GM23338 (cell line): ENCODE results near the gene KRTAP3-2.

ENCODE experiments used
- CREB1 ChIP-seq: fragments of 250-450 bp; sonication (Bioruptor Pico); IDR thresholded peaks from 2 replicates; pipeline ENCODE4 v1.5.0; 2020; ENCODE audit warnings: low read depth, mild to moderate bottlenecking, moderate library complexity
- ETS1 ChIP-seq: IDR thresholded peaks from 2 replicates; pipeline ENCODE4 v1.6.1; 2016; ENCODE audit warnings: antibody characterized with exemption
- EZH2 ChIP-seq: fragments of 200-600 bp; sonication (generic); IDR thresholded peaks from one replicate; pipeline ENCODE4 v1.8.0; 2017; ENCODE audit warnings: antibody characterized with exemption, mild to moderate bottlenecking, low read depth; ENCODE audit not compliant: unreplicated experiment
- POLR2AphosphoS5 ChIP-seq: IDR thresholded peaks from 2 replicates; pipeline ENCODE4 v1.6.1; 2016; ENCODE audit warnings: antibody characterized with exemption, low read depth
- TF ChIP-seq, protein P1 (sequence below), 2 experiments: fragments of 200-600 bp in 1 of 2; sonication (generic) in 1 of 2; conservative IDR thresholded peaks; 2 replicates each; pipeline versions ENCODE4 v1.5.1 to v1.6.1; 2016 to 2017; ENCODE audit warnings: antibody characterized with exemption in 2 of 2, low read depth in 2 of 2, mild to moderate bottlenecking in 2 of 2, moderate library complexity in 1 of 2
- TF ChIP-seq, protein P2 (sequence below): IDR thresholded peaks from one replicate; pipeline ENCODE4 v1.6.1; 2018; ENCODE audit warnings: antibody characterized with exemption; ENCODE audit not compliant: unreplicated experiment

DNA sequence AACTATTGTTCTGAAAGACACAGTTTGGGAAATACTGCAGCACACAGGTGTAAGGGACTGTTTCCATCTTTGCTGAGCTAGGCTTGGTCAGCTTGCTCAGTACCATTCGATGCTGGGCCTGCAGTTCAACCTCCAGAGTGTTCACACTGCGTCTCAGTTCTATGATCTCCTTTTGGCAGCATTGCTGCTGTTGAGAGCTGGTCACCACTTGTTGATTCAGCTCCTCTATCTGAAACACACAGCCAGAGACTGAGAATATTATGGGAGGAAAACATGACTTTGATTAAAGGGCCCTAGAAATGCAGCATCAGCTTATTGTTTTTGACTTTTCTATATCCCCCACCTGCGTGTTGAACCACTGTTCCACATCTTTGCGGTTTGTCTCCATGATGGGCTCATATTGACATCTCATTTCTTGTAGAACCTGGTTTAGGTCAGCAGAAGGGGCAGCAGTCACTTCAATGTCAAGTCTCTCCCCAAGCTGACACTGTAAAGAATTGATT, 37.6 kb downstream of the KRTAP3-2 start:
- TF ChIP-seq CREB1 (CRISPR knock-in tag) (no peak), POLR2AphosphoS5 (no peak), EZH2 (no peak), ETS1 (no peak)
- TF ChIP-seq, protein P1, sequence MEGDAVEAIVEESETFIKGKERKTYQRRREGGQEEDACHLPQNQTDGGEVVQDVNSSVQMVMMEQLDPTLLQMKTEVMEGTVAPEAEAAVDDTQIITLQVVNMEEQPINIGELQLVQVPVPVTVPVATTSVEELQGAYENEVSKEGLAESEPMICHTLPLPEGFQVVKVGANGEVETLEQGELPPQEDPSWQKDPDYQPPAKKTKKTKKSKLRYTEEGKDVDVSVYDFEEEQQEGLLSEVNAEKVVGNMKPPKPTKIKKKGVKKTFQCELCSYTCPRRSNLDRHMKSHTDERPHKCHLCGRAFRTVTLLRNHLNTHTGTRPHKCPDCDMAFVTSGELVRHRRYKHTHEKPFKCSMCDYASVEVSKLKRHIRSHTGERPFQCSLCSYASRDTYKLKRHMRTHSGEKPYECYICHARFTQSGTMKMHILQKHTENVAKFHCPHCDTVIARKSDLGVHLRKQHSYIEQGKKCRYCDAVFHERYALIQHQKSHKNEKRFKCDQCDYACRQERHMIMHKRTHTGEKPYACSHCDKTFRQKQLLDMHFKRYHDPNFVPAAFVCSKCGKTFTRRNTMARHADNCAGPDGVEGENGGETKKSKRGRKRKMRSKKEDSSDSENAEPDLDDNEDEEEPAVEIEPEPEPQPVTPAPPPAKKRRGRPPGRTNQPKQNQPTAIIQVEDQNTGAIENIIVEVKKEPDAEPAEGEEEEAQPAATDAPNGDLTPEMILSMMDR (conservative IDR thresholded peaks at IDR 0.05; ENCODE audit: low read depth in 2 of 2): no peak
- TF ChIP-seq, protein P2, sequence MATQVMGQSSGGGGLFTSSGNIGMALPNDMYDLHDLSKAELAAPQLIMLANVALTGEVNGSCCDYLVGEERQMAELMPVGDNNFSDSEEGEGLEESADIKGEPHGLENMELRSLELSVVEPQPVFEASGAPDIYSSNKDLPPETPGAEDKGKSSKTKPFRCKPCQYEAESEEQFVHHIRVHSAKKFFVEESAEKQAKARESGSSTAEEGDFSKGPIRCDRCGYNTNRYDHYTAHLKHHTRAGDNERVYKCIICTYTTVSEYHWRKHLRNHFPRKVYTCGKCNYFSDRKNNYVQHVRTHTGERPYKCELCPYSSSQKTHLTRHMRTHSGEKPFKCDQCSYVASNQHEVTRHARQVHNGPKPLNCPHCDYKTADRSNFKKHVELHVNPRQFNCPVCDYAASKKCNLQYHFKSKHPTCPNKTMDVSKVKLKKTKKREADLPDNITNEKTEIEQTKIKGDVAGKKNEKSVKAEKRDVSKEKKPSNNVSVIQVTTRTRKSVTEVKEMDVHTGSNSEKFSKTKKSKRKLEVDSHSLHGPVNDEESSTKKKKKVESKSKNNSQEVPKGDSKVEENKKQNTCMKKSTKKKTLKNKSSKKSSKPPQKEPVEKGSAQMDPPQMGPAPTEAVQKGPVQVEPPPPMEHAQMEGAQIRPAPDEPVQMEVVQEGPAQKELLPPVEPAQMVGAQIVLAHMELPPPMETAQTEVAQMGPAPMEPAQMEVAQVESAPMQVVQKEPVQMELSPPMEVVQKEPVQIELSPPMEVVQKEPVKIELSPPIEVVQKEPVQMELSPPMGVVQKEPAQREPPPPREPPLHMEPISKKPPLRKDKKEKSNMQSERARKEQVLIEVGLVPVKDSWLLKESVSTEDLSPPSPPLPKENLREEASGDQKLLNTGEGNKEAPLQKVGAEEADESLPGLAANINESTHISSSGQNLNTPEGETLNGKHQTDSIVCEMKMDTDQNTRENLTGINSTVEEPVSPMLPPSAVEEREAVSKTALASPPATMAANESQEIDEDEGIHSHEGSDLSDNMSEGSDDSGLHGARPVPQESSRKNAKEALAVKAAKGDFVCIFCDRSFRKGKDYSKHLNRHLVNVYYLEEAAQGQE: no peak
